Measurements from ENCODE around the gene CLCNKA. TPM values are rescaled to one million over a fixed set of nuclear protein-coding genes. Genes with fewer than 3 reads are reported as not detected.

The CLCNKA gene
- total RNA-seq, 2 experiments from 2014 or later, result not detected

DNA sequence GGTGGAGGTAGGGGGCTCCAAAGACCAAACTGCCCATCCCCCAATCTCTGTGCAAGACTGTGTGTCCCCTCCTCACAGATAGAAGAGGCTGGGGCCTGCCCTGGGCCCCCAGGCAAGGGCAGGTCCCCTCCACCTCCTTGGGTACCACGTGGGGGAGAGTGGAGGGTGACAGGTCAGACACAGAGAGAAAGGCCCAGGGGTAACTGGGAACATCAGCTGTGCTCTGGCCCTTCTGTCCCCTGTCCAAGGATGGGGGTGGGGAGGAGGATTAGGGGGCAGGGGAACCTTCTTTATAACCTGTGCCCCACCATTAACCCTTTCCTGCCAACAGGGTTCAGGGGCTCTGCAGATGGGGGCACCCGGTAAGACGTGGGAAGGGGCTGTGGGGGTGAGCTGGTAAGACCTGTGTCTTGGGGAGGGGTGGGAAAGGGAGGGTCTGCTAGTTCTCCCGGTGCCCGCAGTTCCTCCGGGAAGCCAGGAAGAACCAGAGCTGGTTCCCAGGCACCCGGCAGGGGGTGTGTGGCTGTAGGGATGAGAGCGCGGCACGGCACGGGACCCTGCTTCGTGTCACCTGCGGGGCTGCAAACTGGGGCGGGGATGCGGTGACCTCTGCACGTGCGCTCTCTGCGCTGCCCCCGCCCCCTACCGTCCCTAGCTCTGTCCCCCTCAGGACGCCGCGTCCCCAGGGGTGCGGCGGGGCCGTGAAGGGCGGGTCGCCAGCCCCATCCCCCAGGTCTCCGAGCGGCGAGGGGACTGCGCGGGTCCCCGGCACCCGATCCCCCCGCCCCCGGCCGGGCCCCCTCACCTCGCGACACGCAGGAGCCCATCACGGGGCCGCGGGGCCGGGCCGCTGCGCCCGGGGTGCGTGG, 51.0 kb downstream of the CLCNKA start:
- H3K27ac ChIP-seq (ENCODE audit: low read depth, low read length, poor library complexity, severe bottlenecking), result no peak overlapping the region
- H2AFZ ChIP-seq (ENCODE audit: low read length), result 0 out of 2 replicates have a peak overlapping the region, but pooled peaks have one; percentile 50
- no peaks in the 10 kb centered on the region for H3K9me2 ChIP-seq (ENCODE audit: insufficient read depth, low read length)
- peaks cover 11% of the 10 kb centered on the region for H3K4me1 ChIP-seq (ENCODE audit: insufficient read depth, low read length, poor library complexity, severe bottlenecking)
- 0 out of 2 replicates have a peak, but pooled peaks have one; percentile 11 for TF ChIP-seq CTCF (conservative IDR thresholded peaks at IDR 0.05; ENCODE audit: low read length)
- TF ChIP-seq EZH2phosphoT487 (IDR thresholded peaks at IDR 0.05; ENCODE audit: borderline replicate concordance, low read depth, low read length), result no peak
- no peak for DNase-seq (ENCODE audit: low spot score)
- intact Hi-C loops (cut with micrococcal nuclease; ENCODE audit: unreplicated experiment), result no loop called here
- H3K4me3 ChIP-seq (ENCODE audit: low read depth, low read length, poor library complexity, severe bottlenecking), result peak overlapping the region; percentile 63
- H3K4me2 ChIP-seq (ENCODE audit: low read length), result peak overlapping the region; percentile 83
- H4K20me1 ChIP-seq (ENCODE audit: insufficient read depth, low read length), result no peaks in the 10 kb centered on the region
- H3K9me3 ChIP-seq (ENCODE audit: low read length), result no peaks in the 10 kb centered on the region
- H3K36me3 ChIP-seq (ENCODE audit: insufficient read depth, low read length), result no peaks in the 10 kb centered on the region
- ChIA-PET POLR2A (no interaction called here), CTCF (ENCODE audit: unreplicated experiment) (no interaction called here)
- H3K79me2 ChIP-seq (ENCODE audit: insufficient read depth, low read depth, low read length), result no peaks in the 10 kb centered on the region
- BruUV-seq (replicated peaks), result no TSS peak

DNA sequence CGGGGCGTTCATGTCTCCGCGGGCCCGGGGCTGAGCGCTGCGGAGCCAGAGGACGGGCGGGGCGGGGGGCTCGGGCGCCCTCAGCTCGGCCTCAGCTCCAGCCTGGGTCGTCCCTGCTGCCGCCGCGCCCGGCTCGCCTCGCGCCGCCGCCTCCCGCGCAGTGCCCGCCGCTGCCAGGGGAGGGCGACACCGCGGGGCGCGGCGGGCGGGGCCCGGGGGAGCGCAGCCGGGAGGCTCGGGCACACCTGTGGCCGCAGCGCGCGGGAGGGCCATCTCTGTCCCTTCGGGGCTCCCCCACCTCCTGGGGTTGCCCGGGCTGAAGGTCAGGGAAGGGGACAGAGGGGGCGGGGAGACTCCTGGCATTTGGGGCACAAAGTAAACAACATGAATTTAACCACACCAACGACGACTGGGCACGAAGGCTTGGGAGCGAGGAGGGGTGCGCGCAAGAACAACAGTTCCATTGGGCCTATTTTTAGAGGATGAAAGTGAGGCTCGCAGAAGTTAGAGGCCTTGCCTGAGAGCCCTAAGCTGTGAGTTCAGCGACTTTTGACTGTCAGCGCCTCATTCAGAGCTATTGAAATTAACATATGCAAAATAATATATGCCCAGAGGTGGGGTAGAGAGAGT, 51.8 kb downstream of the CLCNKA start, which contains the start of gene FAM131C:
Gene FAM131C (minus strand): TSS at position 162 of the 630 bp plus-strand sequence. CDS start 209 bp downstream, outside the sequence.
- CTCF ChIA-PET (ENCODE audit: unreplicated experiment), result interaction anchor here (1.0 kb wide), 1 partner anchor 18 kb away, joined by 3 read pairs; no protein-coding TSS in a partner anchor
- TF ChIP-seq EZH2phosphoT487 (IDR thresholded peaks at IDR 0.05; ENCODE audit: borderline replicate concordance, low read depth, low read length) (no peak), CTCF (conservative IDR thresholded peaks at IDR 0.05; ENCODE audit: low read length) (peak; percentile 57; the same call in 1 of the 2 replicates)
- BruUV-seq (replicated peaks), result no TSS peak
- no peaks in the 10 kb centered on the region for H3K9me3 ChIP-seq (ENCODE audit: low read length)
- no peak within 1 kb of the TSS for H3K27ac ChIP-seq (ENCODE audit: low read depth, low read length, poor library complexity, severe bottlenecking)
- H2AFZ ChIP-seq (ENCODE audit: low read length), result peak within 1 kb of the TSS; percentile 65; the same call in 1 of the 2 replicates
- H3K4me1 ChIP-seq (ENCODE audit: insufficient read depth, low read length, poor library complexity, severe bottlenecking), result peaks cover 11% of the 10 kb centered on the region
- H3K4me2 ChIP-seq (ENCODE audit: low read length), result peak within 1 kb of the TSS; percentile 83
- H4K20me1 ChIP-seq (ENCODE audit: insufficient read depth, low read length), result no peaks in the 10 kb centered on the region
- POLR2A ChIA-PET, result interaction anchor here (0.6 kb wide), 1 partner anchor 1481 kb away, joined by 4 read pairs; no protein-coding TSS in a partner anchor
- intact Hi-C loops (cut with micrococcal nuclease; ENCODE audit: unreplicated experiment), result no loop called here
- no peaks in the 10 kb centered on the region for H3K36me3 ChIP-seq (ENCODE audit: insufficient read depth, low read length)
- peak within 1 kb of the TSS; percentile 63 for H3K4me3 ChIP-seq (ENCODE audit: low read depth, low read length, poor library complexity, severe bottlenecking)
- H3K9me2 ChIP-seq (ENCODE audit: insufficient read depth, low read length), result no peaks in the 10 kb centered on the region
- peak; percentile 51 for DNase-seq (ENCODE audit: low spot score)
- no peaks in the 10 kb centered on the region for H3K79me2 ChIP-seq (ENCODE audit: insufficient read depth, low read depth, low read length)
